Spleen (tissue), 13 donors: ENCODE results near the gene EWSR1. TPM values are rescaled to one million over a fixed set of nuclear protein-coding genes. Genes with fewer than 3 reads are reported as not detected.
"Not testable (repeated sequence)": the region's sequence is repeated elsewhere in the genome, so short reads cannot be mapped to it uniquely, and the experiment has no call there.

ENCODE experiments used
- DNase-seq: peaks from one replicate; pipeline ENCODE4 v3.0.0-alpha.2; 2020
- H3K27ac ChIP-seq, 8 donors: fragments of 200-600 bp; sonication (generic) in 7 of 8; 1 replicate in 4 of 8; 2 replicates in 4 of 8; pipeline versions ENCODE4 v1.5.0 to v1.8.0; 2016 to 2021; ENCODE audit warnings: inconsistent platforms in 4 of 8, mild to moderate bottlenecking in 4 of 8, moderate library complexity in 1 of 8
- H3K27me3 ChIP-seq, 7 donors: fragments of 200-600 bp; sonication (generic) in 6 of 7; replicated peaks in 1 of 7; 1 replicate in 4 of 7; 2 replicates in 3 of 7; pipeline versions ENCODE4 v1.5.0 to v1.8.0; 2016 to 2021; ENCODE audit warnings: inconsistent platforms in 3 of 7, mild to moderate bottlenecking in 1 of 7
- H3K36me3 ChIP-seq, 6 donors: fragments of 200-600 bp; sonication (generic) in 5 of 6; 1 replicate in 4 of 6; 2 replicates in 2 of 6; pipeline versions ENCODE4 v1.5.0 to v1.8.0; 2016 to 2021; ENCODE audit warnings: inconsistent platforms in 2 of 6
- H3K4me1 ChIP-seq, 6 donors: fragments of 200-600 bp; sonication (generic) in 5 of 6; 1 replicate in 3 of 6; 2 replicates in 3 of 6; pipeline versions ENCODE4 v1.5.0 to v1.8.0; 2016 to 2021; ENCODE audit warnings: inconsistent platforms in 3 of 6
- H3K4me3 ChIP-seq, 8 donors: fragments of 200-600 bp; sonication (generic) in 7 of 8; 1 replicate in 4 of 8; 2 replicates in 4 of 8; pipeline versions ENCODE4 v1.5.0 to v1.8.0; 2016 to 2021; ENCODE audit warnings: inconsistent platforms in 4 of 8, mild to moderate bottlenecking in 4 of 8, moderate library complexity in 2 of 8
- H3K9me3 ChIP-seq, 8 donors: fragments of 200-600 bp; sonication (generic) in 7 of 8; 1 replicate in 4 of 8; 2 replicates in 4 of 8; pipeline versions ENCODE4 v1.5.0 to v1.8.0; 2016 to 2021; ENCODE audit warnings: inconsistent platforms in 4 of 8
- POLR2A ChIP-seq, 3 donors: fragments of 450-650 bp; IDR thresholded peaks; one replicate each; pipeline ENCODE4 v1.5.1; 2017; ENCODE audit warnings: antibody characterized with exemption in 3 of 3, mild to moderate bottlenecking in 1 of 3
- POLR2AphosphoS5 ChIP-seq, 3 donors: sonication (generic); formaldehyde crosslinking; IDR thresholded peaks; one replicate each; pipeline ENCODE4 v1.5.1; 2017; ENCODE audit warnings: antibody characterized with exemption in 3 of 3
- WGBS, 5 donors: extraction: QIAGEN DNeasy Blood & Tissue Kit in 3 of 5; methylation state at CpG; one replicate each; pipeline versions ENCODE4 v1.1.5 to v1.1.7; 2013 to 2018; 5-methylcytosine and 5-hydroxymethylcytosine counted together
- intact Hi-C: fragments of 100-400 bp; cut with DNase I; formaldehyde crosslinking; loops from one replicate; pipeline ENCODE4 v1.15.0; 2023; ENCODE audit warnings: low total_unique reads
- long read RNA-seq, 2 donors: transcript quantifications; one replicate each; lab custom pipeline, GENCODE V29; 2026
- polyA plus RNA-seq, 3 donors: library from polyadenylated mRNA; stranded (reverse); fragments of 200-250 nt; gene quantifications; one replicate each; pipeline ENCODE4 v1.2.1, GENCODE V29; 2013
- total RNA-seq, 7 donors: library from RNA; depleted of rRNA in 3 of 7; stranded (reverse); fragments of >200 nt in 3 of 7; fragmentation: NEBNext Ultra II Directional in 4 of 7; extraction: Animal tissue kit (Norgen Biotek cat#: 25700) in 4 of 7; gene quantifications; one replicate each; pipeline versions ENCODE4 v1.1.0 to v1.2.1, GENCODE V29; 2016 to 2021
- TF ChIP-seq, protein P1 (sequence below), 11 experiments: fragments of 200-600 bp in 7 of 11; fragments of 450-650 bp in 4 of 11; sonication (generic) in 4 of 11; IDR thresholded peaks in 8 of 11; conservative IDR thresholded peaks in 3 of 11; 1 replicate in 7 of 11; 2 replicates in 4 of 11; pipeline versions ENCODE4 v1.4.0 to v1.8.0; 2016 to 2021; ENCODE audit warnings: antibody characterized with exemption in 11 of 11, inconsistent platforms in 4 of 11, mild to moderate bottlenecking in 1 of 11
- donor health status: healthy with polysubstance abuse.
- donor health status: DM: no; HTN: no; CAD: no; lungs with moderate emphysema.
- donor health status: DM: no; HTN: no; CAD: no.
- donor health status: Bipolar disorder and iron deficiency.
- donor health status: healthy.
- donor health status: DM: no; HTN: no; CAD: no.
- donor health status: DM: yes; HTN: yes; CAD: no.

The EWSR1 gene
- 100 to 1,000 TPM; 181 to 282 (median 266) TPM for total RNA-seq
- 100 to 1,000 TPM; 127 to 207 (median 204) TPM for polyA plus RNA-seq
- long read RNA-seq, donor 1, transcript EWSR1-207 (17 exons, 2,207 nt): major isoform, 16 of 93 reads
- long read RNA-seq, donor 1, transcript EWSR1-206 (17 exons, 2,654 nt): minor isoform, 8 of 93 reads
- long read RNA-seq, donor 1, partial matches to known transcripts: 64 of 93 reads
- long read RNA-seq, donor 1, other reads (novel, unspliced or antisense): 0 of 93 reads
- long read RNA-seq, donor 2, transcript EWSR1-207 (17 exons, 2,207 nt): minor isoform, 7 of 39 reads
- long read RNA-seq, donor 2, transcript EWSR1-217 (8 exons, 3,231 nt): minor isoform, 7 of 39 reads
- long read RNA-seq, donor 2, transcript EWSR1-206 (17 exons, 2,654 nt): major isoform, 9 of 39 reads
- long read RNA-seq, donor 2, partial matches to known transcripts: 13 of 39 reads
- long read RNA-seq, donor 2, other reads (novel, unspliced or antisense): 0 of 39 reads

- WGBS, 5 donors: 0 to 1% (median 0%) methylated on average over 54 to 67 of the region's 67 CpGs
- Histone ChIP-seq H3K27me3 (no peaks in the 10 kb centered on the region), H3K4me1 (peaks cover 47 to 77% (median 62%) of the 10 kb centered on the region in 6 donors), H3K9me3 (no peaks in the 10 kb centered on the region), H3K36me3 (peaks cover 0 to 54% (median 10%) of the 10 kb centered on the region in 6 donors), H3K27ac (peak within 1 kb of the TSS; percentile 98 to 100 (median 99)), H3K4me3 (peak within 1 kb of the TSS; percentile 80 to 99 (median 96))
- TF ChIP-seq POLR2AphosphoS5 (IDR thresholded peaks at IDR 0.05): peak; percentile 94 to 97 (median 96)
- TF ChIP-seq, protein P1, sequence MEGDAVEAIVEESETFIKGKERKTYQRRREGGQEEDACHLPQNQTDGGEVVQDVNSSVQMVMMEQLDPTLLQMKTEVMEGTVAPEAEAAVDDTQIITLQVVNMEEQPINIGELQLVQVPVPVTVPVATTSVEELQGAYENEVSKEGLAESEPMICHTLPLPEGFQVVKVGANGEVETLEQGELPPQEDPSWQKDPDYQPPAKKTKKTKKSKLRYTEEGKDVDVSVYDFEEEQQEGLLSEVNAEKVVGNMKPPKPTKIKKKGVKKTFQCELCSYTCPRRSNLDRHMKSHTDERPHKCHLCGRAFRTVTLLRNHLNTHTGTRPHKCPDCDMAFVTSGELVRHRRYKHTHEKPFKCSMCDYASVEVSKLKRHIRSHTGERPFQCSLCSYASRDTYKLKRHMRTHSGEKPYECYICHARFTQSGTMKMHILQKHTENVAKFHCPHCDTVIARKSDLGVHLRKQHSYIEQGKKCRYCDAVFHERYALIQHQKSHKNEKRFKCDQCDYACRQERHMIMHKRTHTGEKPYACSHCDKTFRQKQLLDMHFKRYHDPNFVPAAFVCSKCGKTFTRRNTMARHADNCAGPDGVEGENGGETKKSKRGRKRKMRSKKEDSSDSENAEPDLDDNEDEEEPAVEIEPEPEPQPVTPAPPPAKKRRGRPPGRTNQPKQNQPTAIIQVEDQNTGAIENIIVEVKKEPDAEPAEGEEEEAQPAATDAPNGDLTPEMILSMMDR (IDR thresholded peaks at IDR 0.05 in 8 of 11, conservative IDR thresholded peaks at IDR 0.05 in 3 of 11): peak in 1 of 11 experiments; percentile 22
- TF ChIP-seq POLR2A (IDR thresholded peaks at IDR 0.05): peak in 2 of 3 donors; percentile 64 to 68
- DNase-seq: peak; percentile 97
- intact Hi-C loops: no loop called here
Measured at GRCh38 chr22:29267858-29268510, at the start of gene EWSR1, which contains the start of gene RHBDD3. Gene EWSR1 (plus strand): TSS chr22:29268268. CDS start chr22:29268337, 69 bp downstream. Gene RHBDD3 (minus strand): TSS chr22:29267981. CDS start chr22:29265626, 2,355 bp downstream.

GRCh38 chr22:29218758-29219408 lies 49.2 kb upstream of the EWSR1 start:
- peak overlapping the region in 5 of 8 donors; percentile 76 to 88 (median 81) for H3K27ac ChIP-seq
- intact Hi-C loops: no loop called here
- H3K36me3 ChIP-seq: peaks cover 0 to 19% (median 2%) of the 10 kb centered on the region in 6 donors
- no peaks in the 10 kb centered on the region for H3K9me3 ChIP-seq
- WGBS, 5 donors: 70 to 88% (median 80%) methylated on average over 9 to 11 of the region's 11 CpGs
- DNase-seq: peak; percentile 52
- H3K4me1 ChIP-seq: peaks cover 16 to 67% (median 47%) of the 10 kb centered on the region in 6 donors
- peaks cover 0 to 6% (median 0%) of the 10 kb centered on the region in 7 donors for H3K27me3 ChIP-seq
- no peak for TF ChIP-seq POLR2A (IDR thresholded peaks at IDR 0.05)
- TF ChIP-seq, protein P1 (IDR thresholded peaks at IDR 0.05 in 8 of 11, conservative IDR thresholded peaks at IDR 0.05 in 3 of 11): no peak
- TF ChIP-seq POLR2AphosphoS5 (IDR thresholded peaks at IDR 0.05): no peak
- H3K4me3 ChIP-seq: no peak overlapping the region

DNA sequence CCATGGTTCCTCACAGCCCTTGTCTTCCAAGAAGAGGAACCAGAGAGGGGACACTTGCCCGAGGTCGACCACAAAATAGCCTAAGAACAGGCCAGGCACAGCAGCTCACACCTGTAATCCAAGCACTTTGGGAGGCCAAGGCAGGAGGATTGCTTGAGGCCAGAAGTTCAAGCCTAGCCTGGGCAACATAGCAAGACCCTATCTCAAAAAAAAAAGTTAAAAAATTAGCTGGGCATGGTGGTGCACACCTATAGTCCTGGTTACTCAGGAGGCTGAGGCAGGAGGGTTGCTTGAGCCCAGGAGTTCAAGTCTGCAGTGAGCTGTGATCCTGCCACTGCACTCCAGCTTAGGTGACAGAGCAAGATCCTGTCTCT lies 48.7 kb upstream of the EWSR1 start:
- H3K4me3 ChIP-seq, DNase-seq, H3K9me3 ChIP-seq, intact Hi-C loops, H3K27me3 ChIP-seq: not testable (repeated sequence)
- WGBS, 5 donors: 34 to 74% (median 65%) methylated on average over 2 of the region's 2 CpGs
- Histone ChIP-seq H3K36me3 (peaks cover 0 to 19% (median 2%) of the 10 kb centered on the region in 6 donors), H3K27ac (peak overlapping the region in 3 of 8 donors; percentile 81 to 88 (median 84)), H3K4me1 (peaks cover 18 to 72% (median 52%) of the 10 kb centered on the region in 6 donors)

DNA sequence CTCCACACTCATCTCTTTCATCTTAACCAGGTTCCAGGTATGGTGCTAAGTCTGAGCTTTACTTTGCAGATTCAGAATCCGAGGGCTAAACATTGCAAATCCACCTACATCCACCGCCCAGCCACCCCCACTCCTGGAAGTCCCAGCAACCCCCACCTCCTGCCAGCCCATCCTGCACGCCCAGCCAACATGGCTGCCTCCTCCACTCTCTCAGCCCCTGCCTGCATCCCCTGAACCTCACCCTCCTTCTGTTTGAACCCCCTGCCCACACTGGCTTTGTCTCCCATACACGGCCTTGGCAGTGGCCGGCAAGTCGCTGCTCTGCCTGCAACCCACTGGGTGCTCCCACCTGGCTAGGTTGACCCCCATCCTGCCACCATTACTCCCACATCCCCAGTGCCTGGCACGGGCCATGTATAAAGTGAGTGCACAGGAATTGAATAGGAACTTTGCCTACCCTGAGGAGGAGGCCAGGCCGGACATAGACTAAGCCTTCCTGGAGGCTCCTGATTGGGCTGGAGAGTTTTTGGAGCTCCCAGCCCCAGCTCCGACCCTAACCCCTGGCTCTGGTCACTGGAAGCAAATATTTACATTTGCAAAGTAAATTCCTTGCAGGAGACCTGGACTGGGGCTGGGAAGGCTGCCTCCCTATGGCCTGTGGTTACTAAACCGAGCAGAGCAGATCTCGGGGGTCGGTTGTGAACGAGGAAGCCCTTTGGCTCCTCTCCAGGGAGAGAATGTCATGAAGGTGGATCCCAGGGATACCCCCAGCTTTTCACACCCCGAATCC lies 48.0 kb upstream of the EWSR1 start:
- intact Hi-C loops: no loop called here
- Histone ChIP-seq H3K4me3 (no peak overlapping the region), H3K4me1 (peaks cover 25 to 79% (median 58%) of the 10 kb centered on the region in 6 donors), H3K27ac (peak overlapping the region in 3 of 8 donors; percentile 2 to 88 (median 7)), H3K36me3 (peaks cover 0 to 15% (median 2%) of the 10 kb centered on the region in 6 donors), H3K9me3 (no peaks in the 10 kb centered on the region), H3K27me3 (peaks cover 0 to 6% (median 0%) of the 10 kb centered on the region in 7 donors)
- TF ChIP-seq POLR2AphosphoS5 (IDR thresholded peaks at IDR 0.05) (peak in 1 of 3 donors; percentile 44), POLR2A (IDR thresholded peaks at IDR 0.05) (no peak)
- TF ChIP-seq, protein P1 (IDR thresholded peaks at IDR 0.05 in 8 of 11, conservative IDR thresholded peaks at IDR 0.05 in 3 of 11): no peak
- WGBS, 5 donors: 76 to 83% (median 79%) methylated on average over 14 of the region's 14 CpGs
- peak; percentile 67 for DNase-seq
